Measurements from ENCODE around the gene C2CD3. TPM values are rescaled to one million over a fixed set of nuclear protein-coding genes. Genes with fewer than 3 reads are reported as not detected.

Gene C2CD3
- polyA plus RNA-seq, 1 experiment: 8.7 TPM

DNA sequence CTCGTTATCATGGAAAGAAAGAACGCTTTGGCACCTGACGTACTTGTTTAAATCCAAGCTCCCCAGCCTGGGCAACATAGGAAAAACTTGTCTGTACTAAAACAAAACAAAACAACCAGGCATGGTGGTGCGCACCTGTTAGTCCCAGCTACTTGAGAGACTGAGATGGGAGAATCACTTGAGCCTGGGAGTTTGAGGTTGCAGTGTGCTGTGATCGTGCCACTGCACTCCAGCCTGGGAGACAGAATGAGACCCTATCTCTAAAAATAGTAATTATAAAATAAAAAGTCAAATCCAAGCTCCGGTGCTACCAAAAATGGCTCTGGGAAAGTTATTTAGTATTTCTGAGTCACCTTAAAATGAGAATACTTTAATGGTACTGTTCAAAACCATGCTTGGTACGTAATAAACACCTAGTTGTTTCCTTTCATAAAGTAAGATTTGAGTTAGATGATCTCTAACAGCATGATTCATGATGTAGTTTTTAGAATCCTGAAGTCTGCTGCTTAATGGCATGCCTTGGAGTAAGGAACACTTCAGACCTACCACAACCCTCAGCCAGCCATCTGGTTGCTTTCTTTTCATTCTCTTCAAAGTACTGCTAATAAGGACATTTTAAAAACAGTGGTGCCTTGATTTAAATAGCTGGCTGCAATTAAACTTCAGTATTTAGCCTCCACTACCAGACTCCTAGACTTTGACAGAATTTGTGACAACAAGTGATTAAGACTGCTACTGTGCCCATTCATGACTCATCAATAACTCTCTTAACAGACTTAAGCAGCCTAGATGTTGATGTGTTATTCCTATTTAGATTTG lies 8.6 kb upstream of the C2CD3 start:
- DNase-seq (ENCODE audit: low read depth, low spot score): no peak
- ChIA-PET CTCF (no interaction called here), POLR2A (no interaction called here)
- TF ChIP-seq, protein P1, sequence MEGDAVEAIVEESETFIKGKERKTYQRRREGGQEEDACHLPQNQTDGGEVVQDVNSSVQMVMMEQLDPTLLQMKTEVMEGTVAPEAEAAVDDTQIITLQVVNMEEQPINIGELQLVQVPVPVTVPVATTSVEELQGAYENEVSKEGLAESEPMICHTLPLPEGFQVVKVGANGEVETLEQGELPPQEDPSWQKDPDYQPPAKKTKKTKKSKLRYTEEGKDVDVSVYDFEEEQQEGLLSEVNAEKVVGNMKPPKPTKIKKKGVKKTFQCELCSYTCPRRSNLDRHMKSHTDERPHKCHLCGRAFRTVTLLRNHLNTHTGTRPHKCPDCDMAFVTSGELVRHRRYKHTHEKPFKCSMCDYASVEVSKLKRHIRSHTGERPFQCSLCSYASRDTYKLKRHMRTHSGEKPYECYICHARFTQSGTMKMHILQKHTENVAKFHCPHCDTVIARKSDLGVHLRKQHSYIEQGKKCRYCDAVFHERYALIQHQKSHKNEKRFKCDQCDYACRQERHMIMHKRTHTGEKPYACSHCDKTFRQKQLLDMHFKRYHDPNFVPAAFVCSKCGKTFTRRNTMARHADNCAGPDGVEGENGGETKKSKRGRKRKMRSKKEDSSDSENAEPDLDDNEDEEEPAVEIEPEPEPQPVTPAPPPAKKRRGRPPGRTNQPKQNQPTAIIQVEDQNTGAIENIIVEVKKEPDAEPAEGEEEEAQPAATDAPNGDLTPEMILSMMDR (IDR thresholded peaks at IDR 0.05; ENCODE audit: low read depth, low read length): no peak
- Histone ChIP-seq H3K4me3 (ENCODE audit: low read depth, low read length) (no peak overlapping the region), H3K27ac (ENCODE audit: low read depth, low read length) (no peak overlapping the region), H3K9me3 (ENCODE audit: control insufficient read depth, insufficient read depth, low read length) (no peaks in the 10 kb centered on the region), H3K27me3 (ENCODE audit: control insufficient read depth, insufficient read depth, low read length) (no peaks in the 10 kb centered on the region)

DNA sequence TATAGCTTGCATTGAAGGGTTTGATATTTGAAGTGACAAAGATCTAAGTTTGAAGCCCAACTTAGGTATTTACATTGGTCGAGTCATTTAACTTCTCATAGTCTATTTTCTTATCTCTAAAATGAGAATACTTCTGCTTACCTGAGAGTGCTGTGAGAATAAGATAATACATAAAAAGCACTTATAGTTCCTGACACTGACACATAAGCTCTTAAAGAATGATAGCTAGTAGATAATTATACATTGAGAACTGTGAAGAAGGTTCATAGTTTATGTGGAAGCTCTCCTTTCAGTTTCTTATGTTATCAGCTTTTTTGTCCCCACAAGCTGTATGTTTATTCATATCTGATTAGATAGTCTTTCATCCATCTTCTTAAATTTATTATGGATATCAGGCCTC lies 5.1 kb upstream of the C2CD3 start:
- CTCF ChIA-PET: interaction anchor here (0.6 kb wide), 1 partner anchor 597 kb away, joined by 7 read pairs; no protein-coding TSS in a partner anchor
- Histone ChIP-seq H3K27ac (ENCODE audit: low read depth, low read length) (no peak overlapping the region), H3K27me3 (ENCODE audit: control insufficient read depth, insufficient read depth, low read length) (no peaks in the 10 kb centered on the region), H3K9me3 (ENCODE audit: control insufficient read depth, insufficient read depth, low read length) (no peaks in the 10 kb centered on the region), H3K4me3 (ENCODE audit: low read depth, low read length) (no peak overlapping the region)
- POLR2A ChIA-PET: no interaction called here
- TF ChIP-seq, protein P1 (IDR thresholded peaks at IDR 0.05; ENCODE audit: low read depth, low read length): no peak
- no peak for DNase-seq (ENCODE audit: low read depth, low spot score)

DNA sequence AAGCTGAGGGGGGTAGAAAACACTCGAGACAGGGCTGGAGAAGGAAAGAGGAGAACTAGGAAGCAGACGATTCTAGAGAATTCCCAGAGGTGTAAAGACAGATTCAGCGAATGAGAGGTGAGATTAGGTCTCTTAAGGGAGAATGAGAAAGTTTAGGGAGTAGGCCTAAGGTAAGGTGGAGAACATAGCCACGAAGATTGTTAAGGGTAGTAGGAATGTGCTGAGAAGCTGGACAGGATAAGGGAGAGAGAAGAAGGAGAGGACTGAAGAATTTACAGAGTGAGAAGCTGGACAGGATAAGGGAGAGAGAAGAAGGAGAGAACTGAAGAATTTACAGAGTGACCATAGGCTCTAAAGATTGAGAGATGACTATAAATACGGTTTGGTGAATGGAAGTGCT lies 1.2 kb upstream of the C2CD3 start:
- Histone ChIP-seq H3K27ac (ENCODE audit: low read depth, low read length) (no peak overlapping the region), H3K9me3 (ENCODE audit: control insufficient read depth, insufficient read depth, low read length) (no peaks in the 10 kb centered on the region), H3K4me3 (ENCODE audit: low read depth, low read length) (peak overlapping the region; percentile 89), H3K27me3 (ENCODE audit: control insufficient read depth, insufficient read depth, low read length) (no peaks in the 10 kb centered on the region)
- TF ChIP-seq, protein P1 (IDR thresholded peaks at IDR 0.05; ENCODE audit: low read depth, low read length): no peak
- DNase-seq (ENCODE audit: low read depth, low spot score): no peak
- CTCF ChIA-PET: interaction anchor here (1.3 to 1.4 kb wide), 2 partner anchors 10 to 208 kb away, joined by 4 read pairs; no protein-coding TSS in a partner anchor
- POLR2A ChIA-PET: interaction anchor here (0.6 kb wide), 1 partner anchor 13 kb away, joined by 3 read pairs; no protein-coding TSS in a partner anchor

DNA sequence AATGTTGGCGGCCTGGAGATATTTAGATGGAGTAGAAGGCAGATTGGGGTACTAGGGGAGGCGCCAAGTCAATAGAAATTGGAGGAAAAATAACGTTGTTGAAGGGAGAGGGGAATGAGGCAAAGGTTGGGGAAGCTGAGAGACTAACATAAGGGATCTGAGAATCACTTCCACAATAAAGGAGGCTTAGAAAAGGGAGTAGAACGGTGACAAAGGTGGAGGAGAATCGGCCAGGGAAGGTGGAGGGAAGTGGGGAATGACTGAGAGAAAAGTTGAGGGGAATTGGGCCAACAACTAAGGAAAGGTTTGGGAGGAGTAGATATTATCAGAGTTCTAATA lies 797 bp upstream of the C2CD3 start:
- TF ChIP-seq, protein P1 (IDR thresholded peaks at IDR 0.05; ENCODE audit: low read depth, low read length): no peak
- peak overlapping the region; percentile 89 for H3K4me3 ChIP-seq (ENCODE audit: low read depth, low read length)
- no peaks in the 10 kb centered on the region for H3K27me3 ChIP-seq (ENCODE audit: control insufficient read depth, insufficient read depth, low read length)
- POLR2A ChIA-PET: interaction anchor here (0.6 to 1.6 kb wide), 7 partner anchors 13 to 384 kb away, joined by 3 to 6 read pairs (median 3); partner anchors contain the start of gene MRPL48
- no peaks in the 10 kb centered on the region for H3K9me3 ChIP-seq (ENCODE audit: control insufficient read depth, insufficient read depth, low read length)
- DNase-seq (ENCODE audit: low read depth, low spot score): no peak
- CTCF ChIA-PET: interaction anchor here (0.6 to 1.8 kb wide), 5 partner anchors 9 to 208 kb away, joined by 3 to 5 read pairs (median 4); no protein-coding TSS in a partner anchor
- peak overlapping the region; percentile 76 for H3K27ac ChIP-seq (ENCODE audit: low read depth, low read length)
